HUES64 (cell line): ENCODE results near the gene PRKAR2B.

Experiments used
- H3K27ac ChIP-seq: 2 replicates; pipeline ENCODE4 v1.7.0; 2013; ENCODE audit warnings: low read depth, low read length, inconsistent platforms
- H3K27me3 ChIP-seq: 2 replicates; pipeline ENCODE4 v1.6.1; 2013; ENCODE audit warnings: mild to moderate bottlenecking, low read length; ENCODE audit not compliant: insufficient read depth
- H3K36me3 ChIP-seq: 2 replicates; pipeline ENCODE4 v1.6.1; 2013; ENCODE audit warnings: mild to moderate bottlenecking, low read length; ENCODE audit not compliant: insufficient read depth
- H3K4me1 ChIP-seq: 2 replicates; pipeline ENCODE4 v1.6.1; 2013; ENCODE audit warnings: mild to moderate bottlenecking, low read length, moderate library complexity; ENCODE audit not compliant: insufficient read depth
- H3K4me3 ChIP-seq: 2 replicates; pipeline ENCODE4 v1.5.1; 2013; ENCODE audit warnings: mild to moderate bottlenecking, low read length, moderate library complexity
- H3K9ac ChIP-seq: 2 replicates; pipeline ENCODE4 v1.6.1; 2013; ENCODE audit warnings: mild to moderate bottlenecking, low read depth, low read length
- H3K9me3 ChIP-seq: 2 replicates; pipeline ENCODE4 v1.6.1; 2013; ENCODE audit warnings: low read depth, low read length; ENCODE audit not compliant: insufficient read depth
- WGBS: fragments of 150-250, 120-280 bp; methylation state at CpG from one replicate; pipeline ENCODE4 v1.1.7; 2013; ENCODE audit warnings: missing lambda C conversion rate; 5-methylcytosine and 5-hydroxymethylcytosine counted together

Gene PRKAR2B

GRCh38 chr7:107029061-107029763, 15.3 kb upstream of the PRKAR2B start:
- no peaks in the 10 kb centered on the region for H3K4me1 ChIP-seq
- no peaks in the 10 kb centered on the region for H3K36me3 ChIP-seq
- no peaks in the 10 kb centered on the region for H3K27me3 ChIP-seq
- H3K4me3 ChIP-seq = no peak overlapping the region
- WGBS = 90% methylated on average over 5 of the region's 5 CpGs
- H3K9me3 ChIP-seq = no peaks in the 10 kb centered on the region
- no peak overlapping the region for H3K9ac ChIP-seq
- no peak overlapping the region for H3K27ac ChIP-seq

GRCh38 chr7:107029764-107030286, 14.7 kb upstream of the PRKAR2B start:
- Histone ChIP-seq H3K36me3 (no peaks in the 10 kb centered on the region), H3K4me3 (no peak overlapping the region), H3K9me3 (no peaks in the 10 kb centered on the region), H3K27ac (no peak overlapping the region), H3K4me1 (no peaks in the 10 kb centered on the region), H3K9ac (no peak overlapping the region), H3K27me3 (no peaks in the 10 kb centered on the region)
- WGBS = 95% methylated on average over 3 of the region's 4 CpGs

DNA sequence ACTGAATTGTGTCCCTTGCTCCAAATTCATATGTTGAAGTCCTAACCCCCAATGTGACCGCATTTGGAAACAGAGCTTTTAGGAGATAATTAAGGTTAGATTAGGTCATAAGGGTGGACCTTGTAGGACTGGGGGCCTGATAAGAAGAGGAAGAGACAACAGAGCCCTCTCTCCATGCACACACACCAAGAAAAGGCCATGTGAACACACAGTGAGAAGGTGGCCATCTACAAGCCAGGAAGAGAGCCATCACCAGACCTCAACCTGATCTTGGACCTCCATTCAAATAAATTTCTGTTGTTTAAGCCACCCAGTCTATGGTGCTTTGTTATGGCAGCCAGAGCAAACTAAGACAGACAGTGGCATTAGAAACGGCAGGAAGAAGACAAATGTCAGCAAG, 12.5 kb upstream of the PRKAR2B start:
- Histone ChIP-seq H3K9ac (no peak overlapping the region), H3K4me3 (no peak overlapping the region), H3K4me1 (no peaks in the 10 kb centered on the region), H3K27ac (no peak overlapping the region), H3K9me3 (no peaks in the 10 kb centered on the region; the same call in 1 of the 2 replicates), H3K36me3 (no peaks in the 10 kb centered on the region), H3K27me3 (no peaks in the 10 kb centered on the region)
- 98% methylated on average over 2 of the region's 2 CpGs for WGBS

DNA sequence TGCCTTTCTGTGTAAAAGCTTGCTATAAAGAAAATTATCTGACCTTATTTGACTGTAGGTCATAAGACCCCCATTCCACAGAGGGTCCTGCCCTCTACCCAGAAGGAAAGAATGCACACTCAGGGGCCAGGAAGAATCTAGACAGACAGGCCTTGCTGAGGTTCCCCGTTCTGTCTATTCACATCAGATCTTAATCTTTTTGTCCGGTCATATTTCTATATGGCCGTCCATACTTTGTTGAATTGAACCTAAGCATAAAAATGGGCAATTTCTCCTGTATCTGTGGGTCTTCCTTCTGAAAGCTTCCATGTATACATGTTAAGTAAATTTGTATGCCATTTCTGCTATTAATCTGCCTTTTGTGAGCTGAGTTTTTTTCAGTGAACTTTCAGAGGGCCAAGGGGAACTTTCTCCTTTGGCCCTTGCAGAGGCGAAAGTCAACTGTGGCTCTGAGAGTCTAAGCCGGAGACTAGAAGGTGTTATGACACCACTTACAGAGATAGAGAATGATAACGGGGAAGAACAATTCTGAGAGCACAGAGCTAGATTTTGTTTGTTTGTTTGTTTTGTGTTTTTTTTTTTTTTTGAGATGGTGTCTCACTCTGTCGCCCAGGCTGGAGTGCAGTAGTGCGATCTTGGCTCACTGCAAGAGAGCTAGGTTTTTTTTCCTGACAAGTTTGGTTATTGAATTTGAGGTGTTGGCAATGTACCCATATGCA, 11.6 kb upstream of the PRKAR2B start:
- WGBS = 95% methylated on average over 8 of the region's 8 CpGs
- Histone ChIP-seq H3K27ac (no peak overlapping the region), H3K9ac (no peak overlapping the region), H3K27me3 (no peaks in the 10 kb centered on the region), H3K4me3 (no peak overlapping the region), H3K4me1 (no peaks in the 10 kb centered on the region), H3K36me3 (no peaks in the 10 kb centered on the region), H3K9me3 (no peaks in the 10 kb centered on the region; the same call in 1 of the 2 replicates)

- no peak overlapping the region for H3K4me3 ChIP-seq
- no peaks in the 10 kb centered on the region for H3K36me3 ChIP-seq
- H3K27me3 ChIP-seq = no peaks in the 10 kb centered on the region
- H3K9ac ChIP-seq = no peak overlapping the region
- H3K27ac ChIP-seq = no peak overlapping the region
- H3K4me1 ChIP-seq = no peaks in the 10 kb centered on the region
- 94% methylated on average over 1 of the region's 1 CpG for WGBS
- H3K9me3 ChIP-seq = no peaks in the 10 kb centered on the region; the same call in 1 of the 2 replicates
Observed at GRCh38 chr7:107034553-107034952, 10.0 kb upstream of the PRKAR2B start.

- no peak overlapping the region for H3K4me3 ChIP-seq
Observed at GRCh38 chr7:107035446-107035845, 9.1 kb upstream of the PRKAR2B start.

DNA sequence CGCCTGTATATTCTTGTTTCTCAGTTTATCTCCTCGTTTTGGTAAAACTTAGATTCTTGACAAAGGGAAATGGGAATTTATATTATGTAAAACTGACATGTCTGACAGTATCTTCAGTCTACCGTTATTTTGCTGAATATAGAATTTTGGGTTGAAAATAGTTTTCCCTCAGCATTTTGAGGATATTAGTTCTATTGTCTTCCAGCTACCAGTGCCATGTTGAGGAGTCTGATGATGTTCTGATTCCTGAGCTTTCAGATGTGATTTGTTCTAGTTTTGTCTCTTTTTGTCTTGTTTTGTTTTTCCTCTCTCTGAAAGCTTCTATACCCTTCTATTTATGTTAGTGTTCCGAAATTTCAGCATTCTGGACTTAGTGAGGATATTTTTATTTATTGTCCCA, 8.0 kb upstream of the PRKAR2B start:
- H3K4me3 ChIP-seq = no peak overlapping the region
- H3K27ac ChIP-seq = no peak overlapping the region
- H3K4me1 ChIP-seq = no peaks in the 10 kb centered on the region
- H3K9me3 ChIP-seq = no peaks in the 10 kb centered on the region; the same call in 1 of the 2 replicates
- WGBS = 89% methylated on average over 3 of the region's 4 CpGs
- H3K9ac ChIP-seq = no peak overlapping the region
- no peaks in the 10 kb centered on the region for H3K36me3 ChIP-seq
- no peaks in the 10 kb centered on the region for H3K27me3 ChIP-seq

More at GRCh38 chr7:107035446-107035845, 9.1 kb upstream of the PRKAR2B start:
- no peak overlapping the region for H3K9ac ChIP-seq
- H3K27me3 ChIP-seq = no peaks in the 10 kb centered on the region
- H3K36me3 ChIP-seq = no peaks in the 10 kb centered on the region
- no peak overlapping the region for H3K27ac ChIP-seq
- H3K9me3 ChIP-seq = no peaks in the 10 kb centered on the region; the same call in 1 of the 2 replicates
- no peaks in the 10 kb centered on the region for H3K4me1 ChIP-seq

DNA sequence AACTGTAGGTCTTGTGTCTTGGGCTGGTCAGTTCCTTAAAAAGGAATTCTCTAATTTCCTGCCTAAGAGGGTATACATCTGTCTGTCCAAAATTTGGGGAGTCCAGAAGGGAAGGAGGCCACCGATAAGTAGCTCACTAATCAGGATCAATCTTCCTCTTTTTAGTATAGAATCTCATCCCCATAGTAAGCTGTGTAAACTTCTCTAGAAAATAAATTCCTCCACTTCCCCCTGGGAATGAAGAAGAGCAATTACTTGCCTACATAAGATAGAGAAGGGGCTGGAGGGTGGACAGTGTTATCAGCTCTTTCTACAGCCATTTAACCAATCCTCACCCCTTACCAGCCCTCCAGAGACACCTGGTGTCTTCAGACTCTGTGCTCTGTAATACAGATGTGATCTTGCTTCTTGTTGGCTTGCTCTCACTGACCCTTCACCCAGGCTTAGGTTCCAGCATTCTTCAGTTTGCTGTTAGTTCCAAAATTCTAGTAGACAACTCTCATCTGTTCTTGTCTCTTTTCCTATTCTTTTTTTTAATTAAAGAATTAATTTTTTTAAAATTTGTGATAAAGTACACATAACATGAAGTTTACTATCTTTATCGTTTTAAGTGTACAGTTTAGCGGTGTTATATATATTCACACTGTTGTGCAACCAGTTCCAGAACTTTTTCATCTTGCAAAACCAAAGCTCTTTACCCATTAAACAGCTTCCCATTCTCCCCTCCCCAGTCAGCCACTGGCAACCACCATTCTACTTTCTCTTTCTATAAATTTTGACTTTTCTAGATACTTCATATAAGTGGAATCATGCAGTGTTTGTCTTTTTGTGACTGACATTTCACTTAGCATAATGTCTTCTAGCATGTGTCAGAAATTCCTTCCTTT, 6.5 kb upstream of the PRKAR2B start:
- Histone ChIP-seq H3K9ac (no peak overlapping the region), H3K27me3 (no peaks in the 10 kb centered on the region), H3K9me3 (no peaks in the 10 kb centered on the region; the same call in 1 of the 2 replicates), H3K4me1 (no peaks in the 10 kb centered on the region), H3K4me3 (no peak overlapping the region), H3K36me3 (no peaks in the 10 kb centered on the region), H3K27ac (no peak overlapping the region)
- WGBS = 100% methylated on average over 3 of the region's 3 CpGs

DNA sequence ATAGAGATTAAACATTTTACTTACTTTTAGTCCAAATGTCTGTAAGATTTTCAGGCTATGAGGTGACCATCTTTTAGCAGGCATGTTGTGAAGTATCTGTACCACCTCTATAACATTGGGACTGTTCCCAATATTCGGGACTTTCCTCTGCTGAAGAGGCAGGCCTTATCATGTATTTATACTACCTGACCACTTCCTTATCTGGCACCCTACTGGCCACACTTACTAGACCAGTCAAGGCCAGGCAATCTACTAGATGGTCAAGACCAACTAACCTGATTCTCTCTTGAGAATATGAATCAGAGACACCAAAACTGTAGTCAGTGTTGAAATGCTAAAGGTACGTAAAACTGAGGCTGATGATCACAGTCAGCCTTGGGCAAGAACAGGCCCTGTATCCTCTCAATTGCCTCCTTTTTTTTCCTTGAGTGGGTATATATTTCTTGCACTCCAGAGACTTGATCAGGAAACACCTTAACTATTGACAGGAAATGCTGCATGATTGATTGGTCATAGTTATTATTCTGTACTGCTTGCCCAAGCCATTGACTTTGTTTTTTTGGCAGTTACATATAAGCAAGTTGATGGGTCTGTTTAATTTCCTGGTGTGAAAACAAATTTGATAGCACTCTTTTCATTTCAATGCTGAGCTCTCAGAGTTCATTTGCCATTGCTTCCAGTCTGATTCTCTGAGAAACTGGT, 5.2 kb upstream of the PRKAR2B start:
- H3K9me3 ChIP-seq = no peaks in the 10 kb centered on the region; the same call in 1 of the 2 replicates
- 90% methylated on average over 2 of the region's 2 CpGs for WGBS
- H3K27me3 ChIP-seq = no peaks in the 10 kb centered on the region
- peaks cover 6% of the 10 kb centered on the region for H3K4me1 ChIP-seq
- H3K4me3 ChIP-seq = no peak overlapping the region
- no peak overlapping the region for H3K27ac ChIP-seq
- no peak overlapping the region for H3K9ac ChIP-seq
- H3K36me3 ChIP-seq = no peaks in the 10 kb centered on the region

DNA sequence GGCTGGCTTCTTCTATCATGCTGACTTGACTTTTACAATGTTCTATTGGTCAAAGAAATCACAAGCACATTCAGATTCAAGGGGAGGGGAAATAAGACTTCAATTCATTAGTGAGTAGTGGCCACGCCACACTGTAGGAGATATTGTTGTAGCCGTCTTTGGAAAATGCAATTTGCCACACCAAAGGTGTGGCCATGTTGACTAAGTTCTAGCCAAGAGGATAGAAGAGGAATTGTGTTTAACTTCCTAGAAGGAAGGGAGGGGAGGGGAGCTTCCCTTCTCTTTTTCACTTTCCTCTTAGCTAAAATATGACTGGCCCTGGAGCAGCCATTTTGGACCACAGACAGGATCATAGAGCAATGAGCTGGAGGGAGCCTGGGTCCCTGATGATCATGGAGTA, 3.4 kb upstream of the PRKAR2B start:
- H3K9ac ChIP-seq = no peak overlapping the region
- no peak overlapping the region for H3K4me3 ChIP-seq
- WGBS = 93% methylated on average over 2 of the region's 2 CpGs
- H3K4me1 ChIP-seq = peaks cover 9% of the 10 kb centered on the region
- no peaks in the 10 kb centered on the region; the same call in 1 of the 2 replicates for H3K9me3 ChIP-seq
- H3K27me3 ChIP-seq = peaks cover 8% of the 10 kb centered on the region; the same call in 1 of the 2 replicates
- H3K36me3 ChIP-seq = no peaks in the 10 kb centered on the region
- no peak overlapping the region for H3K27ac ChIP-seq
